ENCODE results near the gene SPATA13.
"Not testable (repeated sequence)": the region's sequence is repeated elsewhere in the genome, so short reads cannot be mapped to it uniquely, and the experiment has no call there.

SPATA13 gene

DNA sequence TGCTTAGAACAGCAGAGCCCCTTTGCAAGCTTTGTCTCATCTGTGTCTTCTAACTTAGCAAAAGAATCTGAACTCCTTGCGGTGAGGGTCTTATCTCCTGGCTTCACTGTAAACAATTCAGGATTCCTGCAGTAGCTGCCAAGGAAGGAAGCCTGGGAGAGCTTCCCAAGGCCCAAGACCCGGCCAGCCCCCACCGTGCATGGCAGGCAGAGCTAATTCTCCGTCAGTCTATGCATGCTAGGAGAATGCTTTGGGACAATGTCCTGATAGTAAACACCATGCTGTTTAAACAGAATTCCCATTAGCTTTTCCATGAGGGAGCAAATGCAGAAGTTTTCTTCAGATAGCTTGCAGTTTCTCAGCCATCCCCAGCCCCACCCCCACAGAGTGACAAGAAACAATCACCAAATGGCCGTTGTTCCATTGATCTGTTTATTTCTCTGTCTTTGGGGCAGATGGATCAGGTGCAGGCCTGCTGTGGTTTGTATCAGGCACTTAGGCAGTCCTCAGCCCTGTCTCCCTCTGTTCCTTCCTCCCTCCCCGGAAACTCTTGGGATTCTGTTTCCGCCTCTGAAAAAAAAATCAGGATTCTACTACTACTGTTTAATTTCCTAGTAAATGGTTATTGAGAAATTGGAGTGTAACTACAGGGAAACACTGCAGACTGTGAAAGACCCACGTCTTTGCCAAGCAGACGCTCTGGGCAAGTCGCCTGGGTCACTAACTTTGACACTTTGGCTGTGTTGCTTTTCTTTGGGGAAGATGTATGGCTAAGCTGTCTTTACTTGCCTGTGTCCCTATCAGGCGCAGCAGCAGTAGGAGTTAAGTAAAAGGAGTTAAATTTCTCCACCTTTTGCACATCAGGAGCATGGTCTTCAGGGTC, 40.7 kb upstream of the SPATA13 start:
- TF ChIP-seq ZNF565 (CRISPR knock-in tag; conservative IDR thresholded peaks at IDR 0.05; ENCODE audit: low read depth) (no peak), ZFP30 (CRISPR knock-in tag; IDR thresholded peaks at IDR 0.05) (no peak), ZNF70 (CRISPR knock-in tag; IDR thresholded peaks at IDR 0.05) (no peak), ZNF8 (CRISPR knock-in tag; IDR thresholded peaks at IDR 0.05) (no peak), ARNTL (CRISPR knock-in tag; IDR thresholded peaks at IDR 0.05; ENCODE audit: borderline replicate concordance, low read depth) (no peak), SNAI2 (CRISPR knock-in tag; IDR thresholded peaks at IDR 0.05) (no peak), TCF4 (CRISPR knock-in tag; IDR thresholded peaks at IDR 0.05; ENCODE audit: borderline replicate concordance) (no peak)
- no peak for ATAC-seq

DNA sequence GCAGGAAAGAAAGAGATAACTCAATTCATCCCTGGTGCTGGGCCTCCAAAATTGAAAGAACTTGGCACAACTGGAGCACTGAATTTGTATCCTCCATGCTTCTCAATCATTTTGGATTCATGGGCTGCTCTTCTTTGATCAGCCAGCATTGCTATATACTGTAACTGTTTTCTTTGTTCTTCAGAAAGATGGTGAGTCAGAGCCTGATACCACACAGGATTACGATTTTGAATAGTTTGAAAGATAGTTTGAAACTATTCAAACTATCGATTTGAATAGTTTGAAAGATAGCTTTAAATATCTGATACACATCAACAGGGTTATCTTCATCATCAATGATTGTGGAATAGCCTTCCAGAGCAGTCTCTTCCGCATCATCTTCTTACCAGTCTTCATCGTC, 38.5 kb upstream of the SPATA13 start:
- not testable (repeated sequence) for ATAC-seq

DNA sequence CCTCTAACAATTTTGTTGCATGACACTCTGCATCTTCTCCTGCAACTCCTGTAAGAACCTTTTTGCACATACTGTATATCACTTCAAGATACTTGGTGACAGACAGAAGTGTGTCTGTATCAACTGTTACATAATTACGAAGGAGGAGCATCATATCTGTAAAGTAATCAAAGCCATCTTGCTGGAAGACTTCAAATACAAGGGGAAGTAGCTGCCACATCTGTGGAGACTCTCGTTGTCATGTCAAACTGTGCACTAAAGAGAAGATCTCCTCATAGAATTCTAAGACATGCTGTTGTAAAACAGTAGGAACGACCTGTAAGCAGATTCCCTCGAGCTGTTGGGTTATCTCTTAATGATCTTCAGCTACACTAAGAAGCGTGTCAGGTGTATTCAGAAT, 38.0 kb upstream of the SPATA13 start:
- no peak for ATAC-seq

DNA sequence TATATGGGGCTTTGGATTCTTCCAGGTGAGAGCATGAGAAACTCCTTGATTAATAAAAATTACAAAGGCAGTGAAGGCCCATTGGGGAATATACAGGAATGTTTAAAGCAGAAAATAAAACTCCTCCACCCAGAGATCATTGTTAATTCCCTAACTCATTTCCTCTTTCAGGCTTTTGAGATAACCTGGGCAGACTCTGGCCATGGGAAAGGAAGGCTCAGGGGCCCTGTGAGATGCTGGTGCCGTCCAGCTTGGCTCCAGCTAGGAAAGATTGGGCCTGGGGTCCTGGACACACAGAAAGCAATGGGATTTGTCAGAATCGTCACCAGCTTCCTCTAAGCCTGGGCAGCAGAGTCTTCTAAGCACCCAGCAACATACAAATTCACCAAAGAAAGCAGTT, 36.8 kb upstream of the SPATA13 start:
- TF ChIP-seq, protein P1, sequence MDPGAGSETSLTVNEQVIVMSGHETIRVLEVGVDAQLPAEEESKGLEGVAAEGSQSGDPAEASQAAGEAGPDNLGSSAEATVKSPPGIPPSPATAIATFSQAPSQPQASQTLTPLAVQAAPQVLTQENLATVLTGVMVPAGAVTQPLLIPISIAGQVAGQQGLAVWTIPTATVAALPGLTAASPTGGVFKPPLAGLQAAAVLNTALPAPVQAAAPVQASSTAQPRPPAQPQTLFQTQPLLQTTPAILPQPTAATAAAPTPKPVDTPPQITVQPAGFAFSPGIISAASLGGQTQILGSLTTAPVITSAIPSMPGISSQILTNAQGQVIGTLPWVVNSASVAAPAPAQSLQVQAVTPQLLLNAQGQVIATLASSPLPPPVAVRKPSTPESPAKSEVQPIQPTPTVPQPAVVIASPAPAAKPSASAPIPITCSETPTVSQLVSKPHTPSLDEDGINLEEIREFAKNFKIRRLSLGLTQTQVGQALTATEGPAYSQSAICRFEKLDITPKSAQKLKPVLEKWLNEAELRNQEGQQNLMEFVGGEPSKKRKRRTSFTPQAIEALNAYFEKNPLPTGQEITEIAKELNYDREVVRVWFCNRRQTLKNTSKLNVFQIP (CRISPR knock-in tag; IDR thresholded peaks at IDR 0.05; ENCODE audit: borderline replicate concordance, low read depth) = no peak
- TF ChIP-seq ZNF70 (CRISPR knock-in tag; IDR thresholded peaks at IDR 0.05) (no peak), ISL1 (CRISPR knock-in tag; IDR thresholded peaks at IDR 0.05) (no peak), PPARA (CRISPR knock-in tag; IDR thresholded peaks at IDR 0.05; ENCODE audit: borderline replicate concordance) (no peak), TOX (CRISPR knock-in tag; IDR thresholded peaks at IDR 0.05; ENCODE audit: borderline replicate concordance) (no peak), BACH2 (CRISPR knock-in tag; IDR thresholded peaks at IDR 0.05; ENCODE audit: borderline replicate concordance) (no peak), ARNTL (CRISPR knock-in tag; IDR thresholded peaks at IDR 0.05; ENCODE audit: borderline replicate concordance, low read depth) (no peak), SNAI2 (CRISPR knock-in tag; IDR thresholded peaks at IDR 0.05) (no peak), GLIS3 (CRISPR knock-in tag; IDR thresholded peaks at IDR 0.05) (no peak), OSR1 (CRISPR knock-in tag; IDR thresholded peaks at IDR 0.05) (no peak), ESRRG (CRISPR knock-in tag; IDR thresholded peaks at IDR 0.05) (no peak), CSDC2 (CRISPR knock-in tag; IDR thresholded peaks at IDR 0.05) (no peak)
- TF ChIP-seq, protein P2, sequence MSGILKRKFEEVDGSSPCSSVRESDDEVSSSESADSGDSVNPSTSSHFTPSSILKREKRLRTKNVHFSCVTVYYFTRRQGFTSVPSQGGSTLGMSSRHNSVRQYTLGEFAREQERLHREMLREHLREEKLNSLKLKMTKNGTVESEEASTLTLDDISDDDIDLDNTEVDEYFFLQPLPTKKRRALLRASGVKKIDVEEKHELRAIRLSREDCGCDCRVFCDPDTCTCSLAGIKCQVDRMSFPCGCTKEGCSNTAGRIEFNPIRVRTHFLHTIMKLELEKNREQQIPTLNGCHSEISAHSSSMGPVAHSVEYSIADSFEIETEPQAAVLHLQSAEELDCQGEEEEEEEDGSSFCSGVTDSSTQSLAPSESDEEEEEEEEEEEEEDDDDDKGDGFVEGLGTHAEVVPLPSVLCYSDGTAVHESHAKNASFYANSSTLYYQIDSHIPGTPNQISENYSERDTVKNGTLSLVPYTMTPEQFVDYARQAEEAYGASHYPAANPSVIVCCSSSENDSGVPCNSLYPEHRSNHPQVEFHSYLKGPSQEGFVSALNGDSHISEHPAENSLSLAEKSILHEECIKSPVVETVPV (CRISPR knock-in tag; IDR thresholded peaks at IDR 0.05) = no peak
- TF ChIP-seq, protein P3, sequence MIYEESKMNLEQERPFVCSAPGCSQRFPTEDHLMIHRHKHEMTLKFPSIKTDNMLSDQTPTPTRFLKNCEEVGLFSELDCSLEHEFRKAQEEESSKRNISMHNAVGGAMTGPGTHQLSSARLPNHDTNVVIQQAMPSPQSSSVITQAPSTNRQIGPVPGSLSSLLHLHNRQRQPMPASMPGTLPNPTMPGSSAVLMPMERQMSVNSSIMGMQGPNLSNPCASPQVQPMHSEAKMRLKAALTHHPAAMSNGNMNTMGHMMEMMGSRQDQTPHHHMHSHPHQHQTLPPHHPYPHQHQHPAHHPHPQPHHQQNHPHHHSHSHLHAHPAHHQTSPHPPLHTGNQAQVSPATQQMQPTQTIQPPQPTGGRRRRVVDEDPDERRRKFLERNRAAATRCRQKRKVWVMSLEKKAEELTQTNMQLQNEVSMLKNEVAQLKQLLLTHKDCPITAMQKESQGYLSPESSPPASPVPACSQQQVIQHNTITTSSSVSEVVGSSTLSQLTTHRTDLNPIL (CRISPR knock-in tag; IDR thresholded peaks at IDR 0.05; ENCODE audit: low read depth) = no peak
- ATAC-seq = no peak

More for the DNA sequence above, 38.0 kb upstream of the SPATA13 start:
- TF ChIP-seq, protein P2 (CRISPR knock-in tag; IDR thresholded peaks at IDR 0.05) = no peak

DNA sequence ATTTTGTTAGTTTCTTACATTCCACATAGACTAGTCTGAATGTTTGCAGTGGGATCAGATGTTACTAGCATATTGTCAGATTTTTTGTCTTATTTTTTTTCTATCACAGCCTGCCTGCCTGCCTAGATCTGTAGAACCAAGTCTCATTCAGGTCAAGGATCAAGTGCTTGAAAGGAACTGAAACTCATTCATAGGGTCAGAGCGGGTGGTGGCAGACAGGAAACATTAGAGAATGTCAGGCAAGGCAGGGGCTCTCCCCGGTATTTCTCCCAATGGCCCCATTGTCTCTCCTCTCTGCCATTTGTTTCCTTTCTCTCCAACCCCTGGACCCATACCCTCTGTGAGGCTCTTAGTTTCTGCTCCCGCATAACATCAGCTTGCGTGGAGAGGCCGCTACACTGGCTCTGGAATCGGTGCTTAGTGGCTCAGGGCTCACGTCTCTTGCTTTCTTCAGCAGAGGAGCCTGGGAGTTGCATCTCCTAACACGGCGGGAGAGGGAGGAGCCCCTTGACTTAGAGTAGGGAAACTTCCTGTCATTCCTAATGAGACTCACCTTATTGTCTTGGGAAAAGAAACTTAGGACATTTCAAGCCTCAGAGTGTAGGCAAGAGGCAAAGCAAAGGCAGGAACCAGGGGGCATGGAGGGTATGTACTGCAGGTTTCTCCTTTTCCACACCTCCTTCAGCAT, 35.6 kb upstream of the SPATA13 start:
- TF ChIP-seq CSDC2 (CRISPR knock-in tag; IDR thresholded peaks at IDR 0.05) = no peak
- no peak for ATAC-seq

Data from SK-N-SH treated with all-trans-retinoic acid at 6 μM for 48 hours (cell line).